GM13977 (cell line): ENCODE results near the gene FIS1.
"Not testable (repeated sequence)": the region's sequence is repeated elsewhere in the genome, so short reads cannot be mapped to it uniquely, and the experiment has no call there.

Experiments used
- DNase-seq: peaks from one replicate; pipeline ENCODE4 v3.0.0; 2012; ENCODE audit warnings: low spot score
- in situ Hi-C: fragments of 300-500 bp; cut with MboI; formaldehyde crosslinking; loops from one replicate; pipeline ENCODE4 v1.12.0; 2022; ENCODE audit warnings: low sequenced_read_pairs, low pct_unique_long_range_greater_than_20kb, mixed read lengths, inconsistent platforms; ENCODE audit not compliant: unreplicated experiment
- TF ChIP-seq, protein P1 (sequence below): IDR thresholded peaks from 2 replicates; pipeline ENCODE4 v1.5.1; 2012; ENCODE audit warnings: mild to moderate bottlenecking, control low read depth; ENCODE audit not compliant: insufficient read depth; ENCODE audit errors: extremely low read depth, missing control alignments

Gene FIS1

DNA sequence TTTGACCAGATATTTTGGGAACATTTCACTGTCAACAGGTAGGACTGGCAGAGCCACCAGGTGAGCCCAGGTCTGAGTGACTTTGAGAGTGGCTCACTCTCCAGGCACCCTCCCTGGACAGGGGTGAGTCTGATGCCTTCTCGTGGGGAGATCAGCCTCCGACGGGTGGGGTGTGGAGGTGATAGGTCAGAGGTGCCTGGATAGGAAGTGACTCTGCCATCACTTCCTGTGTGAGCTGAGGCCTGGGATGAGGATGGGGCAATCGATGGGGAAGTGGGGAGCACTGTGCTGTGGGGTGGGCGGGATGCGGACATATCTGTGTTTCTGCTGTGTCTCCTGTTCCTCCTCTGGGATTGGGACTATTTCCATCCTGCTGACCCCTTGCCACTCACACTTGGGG is 42.2 kb upstream of the FIS1 start:
- in situ Hi-C loops, result no loop called here
- TF ChIP-seq, protein P1, sequence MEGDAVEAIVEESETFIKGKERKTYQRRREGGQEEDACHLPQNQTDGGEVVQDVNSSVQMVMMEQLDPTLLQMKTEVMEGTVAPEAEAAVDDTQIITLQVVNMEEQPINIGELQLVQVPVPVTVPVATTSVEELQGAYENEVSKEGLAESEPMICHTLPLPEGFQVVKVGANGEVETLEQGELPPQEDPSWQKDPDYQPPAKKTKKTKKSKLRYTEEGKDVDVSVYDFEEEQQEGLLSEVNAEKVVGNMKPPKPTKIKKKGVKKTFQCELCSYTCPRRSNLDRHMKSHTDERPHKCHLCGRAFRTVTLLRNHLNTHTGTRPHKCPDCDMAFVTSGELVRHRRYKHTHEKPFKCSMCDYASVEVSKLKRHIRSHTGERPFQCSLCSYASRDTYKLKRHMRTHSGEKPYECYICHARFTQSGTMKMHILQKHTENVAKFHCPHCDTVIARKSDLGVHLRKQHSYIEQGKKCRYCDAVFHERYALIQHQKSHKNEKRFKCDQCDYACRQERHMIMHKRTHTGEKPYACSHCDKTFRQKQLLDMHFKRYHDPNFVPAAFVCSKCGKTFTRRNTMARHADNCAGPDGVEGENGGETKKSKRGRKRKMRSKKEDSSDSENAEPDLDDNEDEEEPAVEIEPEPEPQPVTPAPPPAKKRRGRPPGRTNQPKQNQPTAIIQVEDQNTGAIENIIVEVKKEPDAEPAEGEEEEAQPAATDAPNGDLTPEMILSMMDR, result no peak
- no peak for DNase-seq

DNA sequence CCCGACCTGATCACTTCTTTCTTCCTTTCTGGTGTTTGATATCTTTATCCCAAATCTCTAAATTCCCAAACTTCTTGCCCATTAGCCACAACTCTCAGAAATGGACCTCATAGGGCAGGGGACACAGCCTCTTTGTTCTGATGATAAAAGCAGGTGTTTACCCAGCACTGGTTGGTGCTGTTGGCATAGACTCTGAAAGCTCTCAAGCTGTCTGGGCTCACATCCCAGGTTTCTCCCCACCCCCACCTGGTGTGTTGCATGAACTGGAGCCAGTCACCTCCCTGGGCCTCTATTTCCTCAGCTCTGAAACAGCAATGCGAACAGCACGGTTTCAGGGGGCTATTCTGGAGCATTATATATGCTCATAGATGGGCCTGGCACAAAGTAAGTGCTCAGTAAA is 41.0 kb upstream of the FIS1 start:
- DNase-seq, in situ Hi-C loops: not testable (repeated sequence)

DNA sequence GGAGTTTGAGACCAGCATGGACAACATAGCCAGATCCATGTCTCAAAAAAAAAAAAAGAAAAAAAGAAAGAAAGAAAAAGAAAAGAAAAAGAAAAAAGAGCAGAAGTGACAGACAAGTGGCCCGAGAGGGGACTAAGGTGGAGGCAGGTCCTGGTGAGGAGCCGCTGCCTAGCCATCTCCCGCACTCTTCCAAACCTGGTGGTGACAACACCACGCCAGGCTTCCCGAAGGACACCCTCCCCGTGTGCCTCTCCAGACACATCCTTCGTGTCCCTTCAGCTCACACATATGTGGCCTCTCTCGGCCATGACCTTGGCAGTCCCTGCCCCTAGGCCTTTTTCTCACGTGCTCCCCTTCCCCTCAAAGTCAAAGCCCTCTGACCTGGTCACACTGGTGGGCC is 40.3 kb upstream of the FIS1 start:
- TF ChIP-seq, protein P1, result no peak
- in situ Hi-C loops, result no loop called here
- DNase-seq, result no peak

DNA sequence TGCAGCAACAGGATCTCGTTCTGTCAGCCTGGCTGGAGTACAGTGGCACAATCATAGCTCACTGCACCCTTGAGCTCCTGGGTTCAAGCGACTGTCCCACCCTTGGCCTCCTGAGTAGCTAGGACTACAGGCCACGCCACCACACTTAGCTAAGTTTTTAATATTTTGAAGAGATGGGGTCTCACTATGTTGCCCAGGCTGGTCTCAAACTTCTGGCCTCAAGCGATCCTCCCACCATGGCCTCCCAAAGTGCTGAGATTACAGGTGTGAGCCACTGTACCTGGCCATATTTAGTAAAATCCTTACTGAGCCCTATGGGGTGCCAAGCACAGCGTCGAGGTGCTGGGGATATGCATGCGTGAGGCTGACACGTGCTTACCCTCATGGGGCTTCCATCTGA is 36.0 kb upstream of the FIS1 start:
- DNase-seq, in situ Hi-C loops: not testable (repeated sequence)

DNA sequence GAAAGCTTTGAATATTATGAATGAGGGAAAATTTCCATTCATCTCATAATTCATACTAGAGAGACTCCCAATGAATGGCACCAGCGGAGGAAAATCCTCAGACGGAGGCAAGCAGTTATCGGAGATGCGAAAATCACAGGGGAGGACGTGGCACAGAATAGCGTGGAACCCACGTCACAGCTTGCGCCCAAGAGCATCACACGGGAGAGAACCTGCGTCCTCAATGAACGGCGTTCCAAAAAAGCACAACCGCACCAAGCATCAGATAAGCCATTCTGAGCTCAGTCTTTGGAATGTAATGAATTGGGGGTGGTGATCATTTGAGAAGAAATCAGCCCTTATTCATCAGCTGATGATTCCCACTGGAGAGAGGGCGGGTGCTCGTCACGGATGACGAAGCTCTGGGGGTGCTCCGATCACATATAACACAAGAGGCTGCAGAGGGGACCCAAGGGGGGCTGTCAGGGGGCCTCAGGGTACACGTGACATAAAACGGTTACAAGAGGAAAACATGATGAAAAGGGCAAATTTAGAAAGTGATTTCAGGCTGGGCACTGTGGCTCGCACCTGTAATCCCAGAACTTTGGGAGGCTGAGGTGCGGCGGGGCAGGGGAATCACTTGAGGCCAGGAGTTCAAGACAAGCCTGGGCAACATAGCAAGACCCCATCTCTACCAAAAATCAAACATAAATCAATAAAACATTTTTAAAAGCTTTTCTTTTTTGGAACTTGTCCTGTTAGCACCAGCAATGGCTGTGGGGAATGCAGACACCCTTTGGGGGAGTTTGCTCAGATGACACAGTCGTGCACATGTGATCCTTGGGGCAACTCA is 33.8 kb upstream of the FIS1 start:
- no peak for DNase-seq
- TF ChIP-seq, protein P1, result no peak
- in situ Hi-C loops, result no loop called here

DNA sequence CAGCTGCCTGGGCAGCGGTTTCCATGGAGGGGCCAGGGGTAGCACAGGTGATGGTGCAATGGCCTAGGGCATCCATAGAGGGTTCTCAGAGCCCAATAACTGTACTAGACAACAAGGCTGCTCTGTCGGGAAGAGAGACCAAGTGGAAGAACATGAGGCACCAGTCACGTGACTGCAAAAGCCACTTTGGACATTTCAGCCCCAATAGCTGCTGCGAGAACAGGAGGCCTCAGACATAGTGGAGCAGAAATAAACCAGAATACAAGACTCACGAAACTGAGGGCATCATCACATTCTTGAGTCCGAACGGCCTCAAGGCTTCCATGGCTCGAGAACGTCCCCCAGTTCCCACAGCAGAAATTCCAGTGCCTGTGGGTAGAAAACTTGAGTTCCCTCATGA is 32.3 kb upstream of the FIS1 start:
- DNase-seq, result no peak
- TF ChIP-seq, protein P1, result no peak
- in situ Hi-C loops, result no loop called here

DNA sequence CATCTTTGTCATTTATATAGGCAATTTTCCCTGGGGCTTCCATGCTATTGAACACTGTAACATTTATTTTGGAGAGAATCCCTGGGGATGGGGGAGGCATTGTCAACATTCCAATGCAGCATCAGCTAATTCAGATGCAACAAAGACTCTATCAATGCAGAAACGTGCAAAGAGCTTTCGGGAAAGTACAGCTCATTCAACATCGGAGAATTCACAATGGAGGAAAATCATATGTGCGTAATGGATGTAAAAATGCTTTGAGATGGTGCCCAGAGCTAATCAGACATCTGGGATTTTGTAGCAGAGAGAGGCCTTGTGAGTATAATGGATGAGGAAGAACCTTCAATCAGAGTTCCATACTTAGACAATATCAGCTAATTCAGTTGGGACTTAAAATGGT is 28.3 kb upstream of the FIS1 start:
- no peak for DNase-seq
- TF ChIP-seq, protein P1, result no peak
- in situ Hi-C loops, result no loop called here

DNA sequence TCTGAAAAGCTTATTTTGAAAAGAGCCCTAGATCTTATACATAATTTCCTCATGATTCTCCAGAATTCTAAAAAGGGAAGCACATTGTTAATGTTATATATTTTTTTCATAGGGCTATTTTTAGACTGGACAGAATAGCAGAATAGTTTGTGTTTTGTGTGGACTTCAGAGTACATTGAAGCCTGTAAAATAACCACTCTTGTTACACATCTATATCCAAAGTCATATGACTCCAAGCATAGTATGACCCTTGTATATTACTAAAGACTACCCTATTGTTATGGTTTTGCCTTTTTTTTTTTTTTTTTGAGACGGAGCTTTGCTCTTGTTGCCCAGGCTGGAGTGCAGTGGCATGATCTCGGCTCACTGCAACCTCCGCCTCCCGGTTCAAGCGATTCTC is 26.1 kb upstream of the FIS1 start:
- DNase-seq, result no peak
- TF ChIP-seq, protein P1, result no peak
- in situ Hi-C loops, result no loop called here
